D721Med (cell line): ENCODE data around the gene TPST2.

Source experiments
- DNase-seq: peaks from one replicate; pipeline ENCODE4 v3.0.0; 2011; ENCODE audit warnings: low spot score; ENCODE audit not compliant: insufficient read length
- FAIRE-seq: peaks from 2 replicates; lab custom pipeline; 2011; peaks lifted over from hg19 to GRCh38; lab: Jason Lieb, UNC
- CTCF ChIP-seq: IDR thresholded peaks from 2 replicates; pipeline ENCODE4 v1.5.1; 2012; ENCODE audit warnings: mild to moderate bottlenecking, control low read depth; ENCODE audit not compliant: insufficient read depth; ENCODE audit errors: missing control alignments

Gene TPST2

GRCh38 chr22:26581026-26581425 is 8.9 kb downstream of the TPST2 start:
- no peak for TF ChIP-seq CTCF
- DNase-seq (no peak), FAIRE-seq (no peak)

GRCh38 chr22:26580240-26580962 is 9.5 kb downstream of the TPST2 start:
- no peak for TF ChIP-seq CTCF
- FAIRE-seq (no peak), DNase-seq (no peak)

- DNase-seq: no peak
- TF ChIP-seq CTCF: no peak
- no peak for FAIRE-seq
Observed at GRCh38 chr22:26579331-26579886, 10.5 kb downstream of the TPST2 start.

- DNase-seq (no peak), FAIRE-seq (no peak)
- no peak for TF ChIP-seq CTCF
Observed at GRCh38 chr22:26577081-26577480, 12.9 kb downstream of the TPST2 start.

- FAIRE-seq (no peak), DNase-seq (no peak)
- no peak for TF ChIP-seq CTCF
Observed at GRCh38 chr22:26576026-26576680, 13.8 kb downstream of the TPST2 start.

- no peak for TF ChIP-seq CTCF
- DNase-seq (no peak), FAIRE-seq (no peak)
Observed at GRCh38 chr22:26574001-26574723, 15.8 kb downstream of the TPST2 start.
